IMR-90 (cell line): Measurements from ENCODE around the gene DNAJB9. TPM values are rescaled to one million over a fixed set of nuclear protein-coding genes. Genes with fewer than 3 reads are reported as not detected.
A peak's percentile ranks its signal among the peaks of the same experiment; 100 is the strongest.

Experiments
- MAZ ChIP-seq: IDR thresholded peaks from 2 replicates; pipeline ENCODE4 v1.6.1; 2012; ENCODE audit warnings: low read depth, mild to moderate bottlenecking, low read length, improper control_type of control experiment, moderate library complexity, borderline replicate concordance
- MXI1 ChIP-seq: IDR thresholded peaks from 2 replicates; pipeline ENCODE4 v1.6.1; 2012; ENCODE audit warnings: low read depth, mild to moderate bottlenecking, low read length, moderate library complexity, borderline replicate concordance
- RFX5 ChIP-seq: IDR thresholded peaks from 2 replicates; pipeline ENCODE4 v1.8.0; 2012; ENCODE audit warnings: low read depth, mild to moderate bottlenecking, low read length, moderate library complexity
- SMC3 ChIP-seq: fragments of 150-350 bp; IDR thresholded peaks from 2 replicates; pipeline ENCODE4 v1.6.1; 2016; ENCODE audit warnings: low read depth, mild to moderate bottlenecking, antibody characterized with exemption, low read length, moderate library complexity
- polyA plus RNA-seq, 3 experiments: library from polyadenylated mRNA; depleted of rRNA; stranded (reverse); fragments of >200 nt; gene quantifications; 2 replicates each; pipeline ENCODE4 v1.2.3, GENCODE V29; 2012; ENCODE audit warnings: low replicate concordance in 1 of 3
- total RNA-seq: library from RNA; depleted of rRNA; stranded (reverse); fragments of >200 nt; gene quantifications from 2 replicates; pipeline ENCODE4 v1.2.3, GENCODE V29; 2012
- TF ChIP-seq, protein P1 (sequence below): conservative IDR thresholded peaks from 2 replicates; pipeline ENCODE4 v1.5.1; 2012; ENCODE audit warnings: mild to moderate bottlenecking, low read depth, low read length, improper control_type of control experiment

DNAJB9 gene
- total and polyA plus RNA-seq, 2 of the 4 experiments (the other 2 are of a cell fraction), result 3.8 to 44.6 TPM

- TF ChIP-seq, protein P1, sequence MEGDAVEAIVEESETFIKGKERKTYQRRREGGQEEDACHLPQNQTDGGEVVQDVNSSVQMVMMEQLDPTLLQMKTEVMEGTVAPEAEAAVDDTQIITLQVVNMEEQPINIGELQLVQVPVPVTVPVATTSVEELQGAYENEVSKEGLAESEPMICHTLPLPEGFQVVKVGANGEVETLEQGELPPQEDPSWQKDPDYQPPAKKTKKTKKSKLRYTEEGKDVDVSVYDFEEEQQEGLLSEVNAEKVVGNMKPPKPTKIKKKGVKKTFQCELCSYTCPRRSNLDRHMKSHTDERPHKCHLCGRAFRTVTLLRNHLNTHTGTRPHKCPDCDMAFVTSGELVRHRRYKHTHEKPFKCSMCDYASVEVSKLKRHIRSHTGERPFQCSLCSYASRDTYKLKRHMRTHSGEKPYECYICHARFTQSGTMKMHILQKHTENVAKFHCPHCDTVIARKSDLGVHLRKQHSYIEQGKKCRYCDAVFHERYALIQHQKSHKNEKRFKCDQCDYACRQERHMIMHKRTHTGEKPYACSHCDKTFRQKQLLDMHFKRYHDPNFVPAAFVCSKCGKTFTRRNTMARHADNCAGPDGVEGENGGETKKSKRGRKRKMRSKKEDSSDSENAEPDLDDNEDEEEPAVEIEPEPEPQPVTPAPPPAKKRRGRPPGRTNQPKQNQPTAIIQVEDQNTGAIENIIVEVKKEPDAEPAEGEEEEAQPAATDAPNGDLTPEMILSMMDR, result no peak
- TF ChIP-seq MXI1, result peak; percentile 87; the same call in 1 of the 2 replicates
- peak; percentile 61; the same call in 1 of the 2 replicates for TF ChIP-seq MAZ
- TF ChIP-seq RFX5, result no peak
- no peak for TF ChIP-seq SMC3
These were observed at the start of gene DNAJB9, which contains the start of gene THAP5 (continued) for GRCh38 chr7:108569381-108570145.
